GM13976 (cell line): ENCODE measurements around the gene DOK7.

Source experiments
- DNase-seq: peaks from one replicate; pipeline ENCODE4 v3.0.0; 2012; ENCODE audit warnings: low spot score
- CTCF ChIP-seq: IDR thresholded peaks from 2 replicates; pipeline ENCODE4 v1.5.1; 2012; ENCODE audit warnings: borderline replicate concordance, mild to moderate bottlenecking; ENCODE audit not compliant: insufficient read depth; ENCODE audit errors: extremely low read depth, missing control alignments, control extremely low read depth
- in situ Hi-C: fragments of 300-500 bp; cut with MboI; formaldehyde crosslinking; loops from one replicate; pipeline ENCODE4 v1.12.0; 2022; ENCODE audit warnings: low sequenced_read_pairs, mixed read lengths, inconsistent platforms; ENCODE audit not compliant: unreplicated experiment

DOK7 gene

GRCh38 chr4:3527914-3528876 is 65.1 kb downstream of the DOK7 start:
- no peak for DNase-seq
- TF ChIP-seq CTCF, result no peak
- in situ Hi-C loops, result no loop called here

- no peak for DNase-seq
- in situ Hi-C loops, result no loop called here
Observed at GRCh38 chr4:3529363-3529762, 66.3 kb downstream of the DOK7 start.

GRCh38 chr4:3530051-3530450 is 66.9 kb downstream of the DOK7 start:
- in situ Hi-C loops, result no loop called here
- DNase-seq, result no peak
- no peak for TF ChIP-seq CTCF

More at GRCh38 chr4:3529363-3529762, 66.3 kb downstream of the DOK7 start:
- TF ChIP-seq CTCF, result no peak

- DNase-seq, result no peak
- TF ChIP-seq CTCF, result no peak
- in situ Hi-C loops, result no loop called here
Observed at GRCh38 chr4:3530663-3531254, 67.7 kb downstream of the DOK7 start.

- DNase-seq, result no peak
- no peak for TF ChIP-seq CTCF
Observed at GRCh38 chr4:3531318-3531878, 68.3 kb downstream of the DOK7 start.

GRCh38 chr4:3531879-3532750 is 69.0 kb downstream of the DOK7 start, which contains the start of gene LRPAP1:
Gene LRPAP1 (minus strand): TSS chr4:3532422. CDS start chr4:3532412, 10 bp downstream.
- in situ Hi-C loops, result no loop called here
- no peak for TF ChIP-seq CTCF
- DNase-seq, result peak; percentile 100

More at GRCh38 chr4:3531318-3531878, 68.3 kb downstream of the DOK7 start:
- in situ Hi-C loops, result no loop called here
